GM23338 (cell line): Measurements from ENCODE around the gene FAM174A.

Experiments used
- CTCF ChIP-seq, 2 experiments: fragments of 200-600 bp in 1 of 2; sonication (generic) in 1 of 2; conservative IDR thresholded peaks; 2 replicates each; pipeline versions ENCODE4 v1.5.1 to v1.6.1; 2016 to 2017; ENCODE audit warnings: antibody characterized with exemption in 2 of 2, low read depth in 2 of 2, mild to moderate bottlenecking in 2 of 2, moderate library complexity in 1 of 2
- ETS1 ChIP-seq: IDR thresholded peaks from 2 replicates; pipeline ENCODE4 v1.6.1; 2016; ENCODE audit warnings: antibody characterized with exemption

GRCh38 chr5:100539519-100539918, 4.3 kb downstream of the FAM174A start:
- TF ChIP-seq CTCF (conservative IDR thresholded peaks at IDR 0.05; ENCODE audit: low read depth in 2 of 2): no peak
- no peak for TF ChIP-seq ETS1
